Smooth muscle cell (in vitro differentiated cells): ENCODE results near the gene CDV3. TPM values are rescaled to one million over a fixed set of nuclear protein-coding genes. Genes with fewer than 3 reads are reported as not detected.

Source experiments
- DNase-seq: peaks from one replicate; lab custom pipeline; 2025; ENCODE audit not compliant: unreplicated experiment; lab: John Stamatoyannopoulos, UW
- H2AFZ ChIP-seq: fragments of 200-600 bp; sonication (generic); 2 replicates; pipeline ENCODE4 v1.6.0; 2016; ENCODE audit warnings: antibody characterized with exemption, low read depth, mild to moderate bottlenecking
- H3F3A ChIP-seq: fragments of 200-600 bp; sonication (generic); 2 replicates; pipeline ENCODE4 v1.6.0; 2017; ENCODE audit warnings: antibody characterized with exemption, low read depth
- H3K27ac ChIP-seq: fragments of 200-600 bp; sonication (generic); 2 replicates; pipeline ENCODE4 v1.5.1; 2016; ENCODE audit warnings: low read depth, mild to moderate bottlenecking
- H3K27me3 ChIP-seq: fragments of 200-600 bp; sonication (generic); 2 replicates; pipeline ENCODE4 v1.6.1; 2016; ENCODE audit warnings: low read depth, mild to moderate bottlenecking
- H3K36me3 ChIP-seq: fragments of 200-600 bp; sonication (generic); 2 replicates; pipeline ENCODE4 v1.5.1; 2016; ENCODE audit warnings: low read depth
- H3K4me1 ChIP-seq: fragments of 200-600 bp; sonication (generic); 2 replicates; pipeline ENCODE4 v1.5.1; 2016; ENCODE audit warnings: low read depth
- H3K4me2 ChIP-seq: fragments of 200-600 bp; sonication (generic); 2 replicates; pipeline ENCODE4 v1.6.0; 2016; ENCODE audit warnings: mild to moderate bottlenecking
- H3K4me3 ChIP-seq: fragments of 200-600 bp; sonication (generic); 2 replicates; pipeline ENCODE4 v1.5.1; 2016; ENCODE audit warnings: mild to moderate bottlenecking
- H3K79me2 ChIP-seq: fragments of 200-600 bp; sonication (generic); 2 replicates; pipeline ENCODE4 v1.6.0; 2016; ENCODE audit warnings: low read depth, mild to moderate bottlenecking
- H3K9ac ChIP-seq: fragments of 200-600 bp; sonication (generic); 2 replicates; pipeline ENCODE4 v1.6.0; 2016; ENCODE audit warnings: low read depth
- H3K9me3 ChIP-seq: fragments of 200-600 bp; sonication (generic); replicated peaks from 2 replicates; pipeline ENCODE4 v1.5.1; 2016; ENCODE audit warnings: low read depth
- H4K20me1 ChIP-seq: fragments of 200-600 bp; sonication (generic); 2 replicates; pipeline ENCODE4 v1.6.0; 2016; ENCODE audit warnings: low read depth
- WGBS: methylation state at CpG from one replicate; pipeline ENCODE4 v1.1.7; 2016; ENCODE audit warnings: low lambda C conversion rate; 5-methylcytosine and 5-hydroxymethylcytosine counted together
- polyA plus RNA-seq: library from polyadenylated mRNA; unstranded; fragments of >200 nt; fragmentation: Nextera tagmentation; extraction: Ambion mirVana; gene quantifications from 2 replicates; pipeline ENCODE4 v1.2.1, GENCODE V29; 2016
- total RNA-seq: library from RNA; depleted of rRNA; stranded (reverse); fragments of >200 nt; gene quantifications from 2 replicates; pipeline ENCODE4 v1.2.3, GENCODE V29; 2014
- TF ChIP-seq, protein P1 (sequence below): fragments of 200-600 bp; sonication (generic); IDR thresholded peaks from 2 replicates; pipeline ENCODE4 v1.5.1; 2017; ENCODE audit warnings: borderline replicate concordance, mild to moderate bottlenecking, antibody characterized with exemption; ENCODE audit not compliant: insufficient read depth, poor library complexity, severe bottlenecking

The CDV3 gene
- total and polyA plus RNA-seq, 2 experiments from 2014 or later, result 70.2 to 139 TPM

DNA sequence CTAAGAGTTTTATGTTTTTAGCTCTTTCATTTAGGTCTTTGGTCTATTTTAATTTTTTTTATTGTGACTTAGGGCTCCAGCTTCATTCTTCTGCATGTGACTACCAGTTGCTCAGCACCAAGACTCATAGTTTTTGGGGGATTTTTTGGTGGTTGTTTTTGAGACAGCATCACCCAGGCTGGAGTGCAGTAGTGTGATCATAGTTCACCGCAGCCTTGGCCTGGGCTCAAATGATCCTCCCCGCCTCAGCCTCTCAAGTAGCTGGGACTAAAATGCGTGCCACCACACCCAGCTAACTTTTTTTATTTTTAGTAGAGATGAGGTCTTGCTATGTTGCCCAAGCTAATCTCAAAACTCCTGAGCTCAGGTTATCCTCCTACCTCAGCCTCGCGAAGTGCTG is 19.4 kb downstream of the CDV3 start:
- no peak overlapping the region for H3K4me2 ChIP-seq
- no peaks in the 10 kb centered on the region for H3K4me1 ChIP-seq
- no peak for DNase-seq
- no peaks in the 10 kb centered on the region for H3K27me3 ChIP-seq
- H3F3A ChIP-seq, result peaks cover 19% of the 10 kb centered on the region
- H3K27ac ChIP-seq, result no peak overlapping the region
- no peak overlapping the region for H3K4me3 ChIP-seq
- H3K9ac ChIP-seq, result no peak overlapping the region
- peaks cover 32% of the 10 kb centered on the region for H4K20me1 ChIP-seq
- H3K36me3 ChIP-seq, result peaks cover 16% of the 10 kb centered on the region
- TF ChIP-seq, protein P1, sequence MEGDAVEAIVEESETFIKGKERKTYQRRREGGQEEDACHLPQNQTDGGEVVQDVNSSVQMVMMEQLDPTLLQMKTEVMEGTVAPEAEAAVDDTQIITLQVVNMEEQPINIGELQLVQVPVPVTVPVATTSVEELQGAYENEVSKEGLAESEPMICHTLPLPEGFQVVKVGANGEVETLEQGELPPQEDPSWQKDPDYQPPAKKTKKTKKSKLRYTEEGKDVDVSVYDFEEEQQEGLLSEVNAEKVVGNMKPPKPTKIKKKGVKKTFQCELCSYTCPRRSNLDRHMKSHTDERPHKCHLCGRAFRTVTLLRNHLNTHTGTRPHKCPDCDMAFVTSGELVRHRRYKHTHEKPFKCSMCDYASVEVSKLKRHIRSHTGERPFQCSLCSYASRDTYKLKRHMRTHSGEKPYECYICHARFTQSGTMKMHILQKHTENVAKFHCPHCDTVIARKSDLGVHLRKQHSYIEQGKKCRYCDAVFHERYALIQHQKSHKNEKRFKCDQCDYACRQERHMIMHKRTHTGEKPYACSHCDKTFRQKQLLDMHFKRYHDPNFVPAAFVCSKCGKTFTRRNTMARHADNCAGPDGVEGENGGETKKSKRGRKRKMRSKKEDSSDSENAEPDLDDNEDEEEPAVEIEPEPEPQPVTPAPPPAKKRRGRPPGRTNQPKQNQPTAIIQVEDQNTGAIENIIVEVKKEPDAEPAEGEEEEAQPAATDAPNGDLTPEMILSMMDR, result no peak
- 96% methylated on average over 5 of the region's 5 CpGs for WGBS
- no peak overlapping the region for H2AFZ ChIP-seq
- no peaks in the 10 kb centered on the region for H3K9me3 ChIP-seq
- H3K79me2 ChIP-seq, result no peaks in the 10 kb centered on the region

DNA sequence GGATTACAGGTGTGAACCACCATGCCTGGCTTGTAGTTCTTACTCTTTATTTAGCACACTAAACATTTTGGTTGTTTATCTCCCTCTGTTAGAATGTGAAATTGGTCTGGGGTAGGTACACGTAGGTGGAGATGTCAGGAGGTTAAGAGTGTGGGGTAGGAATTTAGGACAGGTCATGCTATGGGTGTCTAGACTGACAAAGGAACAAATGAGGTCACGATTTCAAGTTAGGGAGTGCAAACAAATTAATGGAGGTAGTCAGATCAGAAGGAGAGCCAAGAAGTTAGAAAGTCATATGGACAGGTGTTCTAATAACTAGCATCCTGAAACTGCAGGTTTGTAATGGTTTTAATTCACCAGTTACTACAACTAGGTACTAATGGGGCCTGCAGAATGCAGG is 19.8 kb downstream of the CDV3 start:
- no peaks in the 10 kb centered on the region for H3K4me1 ChIP-seq
- TF ChIP-seq, protein P1, result no peak
- no peak overlapping the region for H3K27ac ChIP-seq
- 93% methylated on average over 2 of the region's 2 CpGs for WGBS
- no peak overlapping the region for H2AFZ ChIP-seq
- no peaks in the 10 kb centered on the region for H3K9me3 ChIP-seq
- no peaks in the 10 kb centered on the region for H3K79me2 ChIP-seq
- peaks cover 28% of the 10 kb centered on the region for H4K20me1 ChIP-seq
- no peak for DNase-seq
- no peak overlapping the region for H3K9ac ChIP-seq
- H3K27me3 ChIP-seq, result no peaks in the 10 kb centered on the region
- H3K4me2 ChIP-seq, result no peak overlapping the region
- peaks cover 12% of the 10 kb centered on the region for H3K36me3 ChIP-seq
- H3F3A ChIP-seq, result peaks cover 19% of the 10 kb centered on the region
- H3K4me3 ChIP-seq, result no peak overlapping the region

GRCh38 chr3:133595341-133595740 is 21.9 kb downstream of the CDV3 start:
- TF ChIP-seq, protein P1, result no peak
- Histone ChIP-seq H3K4me2 (no peak overlapping the region), H3K4me1 (no peaks in the 10 kb centered on the region), H3K79me2 (no peaks in the 10 kb centered on the region), H3K27me3 (no peaks in the 10 kb centered on the region), H3K27ac (no peak overlapping the region), H3F3A (peaks cover 5% of the 10 kb centered on the region), H3K4me3 (no peak overlapping the region), H3K9ac (no peak overlapping the region), H4K20me1 (peaks cover 8% of the 10 kb centered on the region), H3K9me3 (no peaks in the 10 kb centered on the region), H2AFZ (no peak overlapping the region), H3K36me3 (no peaks in the 10 kb centered on the region)
- DNase-seq, result no peak
- WGBS, result 32% methylated on average over 1 of the region's 1 CpG

DNA sequence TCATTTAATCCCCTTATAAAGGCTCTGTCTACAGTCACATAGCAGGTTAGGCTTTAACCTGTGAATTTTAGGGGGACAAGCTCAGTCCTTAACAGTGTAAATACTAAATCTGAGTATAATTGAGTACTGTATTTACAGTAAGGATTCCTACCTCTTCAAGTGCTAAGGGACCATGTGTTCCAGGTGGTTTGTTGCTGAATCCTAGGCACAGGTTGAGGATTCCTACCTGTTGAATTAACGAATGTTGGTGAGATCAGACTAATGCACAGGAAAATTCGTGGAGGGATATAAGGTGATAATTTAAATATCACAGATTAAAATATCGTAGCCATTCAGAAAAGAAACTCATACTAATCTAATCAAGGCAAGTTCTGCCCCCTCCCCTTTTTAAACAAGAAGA is 24.9 kb downstream of the CDV3 start:
- H4K20me1 ChIP-seq, result no peaks in the 10 kb centered on the region
- WGBS, result 95% methylated on average over 3 of the region's 3 CpGs
- no peaks in the 10 kb centered on the region for H3K79me2 ChIP-seq
- H3K9me3 ChIP-seq, result no peaks in the 10 kb centered on the region
- H3K9ac ChIP-seq, result no peak overlapping the region
- no peaks in the 10 kb centered on the region for H3K27me3 ChIP-seq
- no peaks in the 10 kb centered on the region for H3F3A ChIP-seq
- no peaks in the 10 kb centered on the region for H3K36me3 ChIP-seq
- DNase-seq, result no peak
- H2AFZ ChIP-seq, result no peak overlapping the region
- no peak overlapping the region for H3K27ac ChIP-seq
- H3K4me3 ChIP-seq, result no peak overlapping the region
- no peaks in the 10 kb centered on the region for H3K4me1 ChIP-seq
- TF ChIP-seq, protein P1, result no peak
- H3K4me2 ChIP-seq, result no peak overlapping the region
